ENCODE results near the gene MTG2.

The MTG2 gene

DNA sequence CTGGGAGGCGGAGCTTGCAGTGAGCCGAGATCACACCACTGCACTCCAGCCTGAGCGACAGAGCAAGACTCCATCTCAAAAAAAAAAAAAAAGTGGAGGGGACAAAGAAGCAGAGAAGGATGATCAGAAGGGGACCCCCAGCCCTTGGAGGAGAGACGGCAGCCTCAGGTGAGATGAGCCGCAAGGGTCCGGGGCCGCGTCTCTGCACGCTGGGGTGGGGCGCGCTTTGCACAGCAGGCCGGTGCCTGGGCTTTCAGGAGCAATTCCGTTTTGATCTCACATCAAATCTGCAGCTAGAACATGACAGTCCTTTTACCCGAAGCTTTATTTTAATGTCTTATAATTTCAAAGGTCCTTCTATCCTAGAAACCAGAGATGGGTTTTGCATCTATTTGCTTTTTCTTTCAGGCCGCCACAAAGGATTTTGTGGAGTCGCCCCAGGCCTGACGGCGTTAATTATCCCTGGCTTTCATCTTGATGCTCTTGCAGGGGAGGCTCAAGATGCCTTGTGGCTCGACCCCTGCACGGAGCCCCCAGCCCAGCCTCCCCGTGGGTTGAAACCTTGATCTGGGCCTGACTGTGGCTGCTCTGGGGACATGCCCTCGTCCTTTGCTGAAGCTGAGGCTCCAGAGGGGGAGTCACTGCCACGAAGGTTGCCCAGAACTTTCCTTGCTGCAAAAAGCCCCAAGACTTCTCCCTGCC lies 20.0 kb downstream of the MTG2 start:
- no peak overlapping the region for H3K9ac ChIP-seq (ENCODE audit: low read length)
- no peak for DNase-seq (ENCODE audit: low read depth)
- peaks cover 19% of the 10 kb centered on the region for H3K4me1 ChIP-seq (ENCODE audit: control insufficient read depth, insufficient read depth, low read length)
- no peaks in the 10 kb centered on the region for H3K27me3 ChIP-seq (replicated peaks; ENCODE audit: control insufficient read depth, insufficient read depth, low read length)
- H3K36me3 ChIP-seq (ENCODE audit: control insufficient read depth, insufficient read depth, low read length, severe bottlenecking), result peaks cover 42% of the 10 kb centered on the region
- no peaks in the 10 kb centered on the region for H3K9me3 ChIP-seq (ENCODE audit: control insufficient read depth, low read length)
- no peak overlapping the region for H3K4me3 ChIP-seq (ENCODE audit: low read length)

DNA sequence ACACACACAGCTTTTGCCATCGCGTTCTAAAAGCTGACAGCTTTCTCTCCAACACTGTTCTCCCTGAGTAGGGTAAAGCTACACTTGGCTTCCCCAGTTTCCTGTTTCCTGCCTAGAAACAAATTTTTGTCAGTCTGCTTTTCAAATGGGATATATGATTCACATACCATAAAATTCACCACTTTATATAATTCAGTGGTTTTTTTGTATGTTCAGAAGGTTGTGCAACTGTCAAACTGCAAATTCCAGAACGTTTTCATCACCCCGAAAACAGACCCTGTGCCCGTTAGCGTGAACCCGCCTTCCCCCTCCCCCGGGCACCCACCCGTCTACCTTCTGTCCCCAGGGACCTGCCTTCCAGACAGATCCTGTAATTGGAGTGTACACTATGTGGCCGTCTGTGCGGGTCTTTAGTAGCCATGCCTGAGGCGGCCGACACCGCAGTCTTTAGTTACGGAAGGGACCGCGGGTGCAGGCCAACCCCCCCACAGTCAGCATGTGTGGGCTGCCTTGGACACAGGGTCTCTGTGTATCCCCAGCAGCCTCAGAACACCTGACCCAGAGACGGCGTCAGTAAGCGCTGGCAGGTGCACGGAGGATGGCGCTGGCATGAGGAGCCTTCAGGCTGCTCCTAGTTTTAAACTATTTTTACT lies 20.7 kb downstream of the MTG2 start:
- no peak overlapping the region for H3K9ac ChIP-seq (ENCODE audit: low read length)
- H3K4me1 ChIP-seq (ENCODE audit: control insufficient read depth, insufficient read depth, low read length), result peaks cover 22% of the 10 kb centered on the region
- no peaks in the 10 kb centered on the region for H3K27me3 ChIP-seq (replicated peaks; ENCODE audit: control insufficient read depth, insufficient read depth, low read length)
- H3K36me3 ChIP-seq (ENCODE audit: control insufficient read depth, insufficient read depth, low read length, severe bottlenecking), result peaks cover 35% of the 10 kb centered on the region
- H3K4me3 ChIP-seq (ENCODE audit: low read length), result no peak overlapping the region
- DNase-seq (ENCODE audit: low read depth), result peak; percentile 5
- no peaks in the 10 kb centered on the region for H3K9me3 ChIP-seq (ENCODE audit: control insufficient read depth, low read length)

DNA sequence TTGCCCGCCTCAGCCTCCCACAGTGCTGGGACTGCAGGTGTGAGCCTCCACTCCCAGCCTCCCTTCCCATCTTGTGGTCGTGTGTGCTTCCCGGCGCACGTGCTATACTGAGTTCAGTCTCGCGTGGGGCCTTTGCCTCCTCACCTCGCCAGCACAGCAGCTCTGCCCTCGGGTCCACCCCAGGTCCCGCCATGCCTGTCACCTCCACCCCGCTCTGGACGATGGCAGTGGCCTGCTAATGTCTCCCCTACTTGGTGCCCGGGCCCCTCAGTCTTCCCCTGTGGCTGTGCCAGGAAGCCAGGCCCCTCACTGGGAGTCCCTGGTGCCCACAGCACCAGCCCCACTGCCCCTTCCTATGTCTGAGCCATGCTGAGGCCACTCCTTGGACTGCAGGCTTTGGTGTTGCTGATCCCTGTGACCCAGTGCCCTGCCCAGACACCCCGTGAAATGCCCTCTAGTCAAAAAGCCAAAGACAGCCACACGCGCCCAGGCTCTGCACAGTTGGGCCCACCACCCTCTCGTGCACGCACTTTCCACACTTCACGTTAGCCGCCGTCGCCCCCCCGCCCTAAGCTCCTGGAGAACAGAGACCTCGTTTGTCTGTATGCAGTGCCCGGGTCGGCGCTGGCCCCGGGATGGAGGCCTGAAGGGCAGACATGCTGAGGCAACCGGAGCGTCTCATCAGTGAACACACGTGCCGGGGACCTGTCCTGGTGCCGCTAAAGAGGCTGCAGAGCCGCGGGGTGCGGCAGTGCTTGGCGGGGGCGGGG lies 23.0 kb downstream of the MTG2 start:
- no peak for DNase-seq (ENCODE audit: low read depth)
- H3K4me1 ChIP-seq (ENCODE audit: control insufficient read depth, insufficient read depth, low read length), result peaks cover 22% of the 10 kb centered on the region

DNA sequence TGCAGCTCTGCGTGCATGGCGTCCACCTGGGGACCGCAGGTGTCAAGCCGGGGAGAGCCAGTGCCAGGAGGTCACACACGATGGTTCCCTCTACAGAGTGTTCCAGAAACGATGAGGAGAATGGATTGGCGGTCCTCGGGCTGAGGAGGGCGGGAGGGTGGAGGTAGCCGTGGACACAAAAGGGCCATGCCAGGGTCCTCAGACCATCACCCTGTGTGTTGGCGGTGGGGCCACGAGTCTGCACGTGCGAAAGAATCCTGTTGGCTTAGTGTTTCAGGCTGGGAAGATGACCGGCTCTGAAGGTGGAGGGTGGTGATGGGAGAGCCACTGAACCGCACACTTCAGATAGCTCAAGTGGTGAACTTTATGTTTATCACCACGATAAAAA lies 23.6 kb downstream of the MTG2 start:
- Histone ChIP-seq H3K9ac (ENCODE audit: low read length) (no peak overlapping the region), H3K4me1 (ENCODE audit: control insufficient read depth, insufficient read depth, low read length) (peaks cover 22% of the 10 kb centered on the region), H3K36me3 (ENCODE audit: control insufficient read depth, insufficient read depth, low read length, severe bottlenecking) (peaks cover 9% of the 10 kb centered on the region), H3K4me3 (ENCODE audit: low read length) (no peak overlapping the region), H3K27me3 (replicated peaks; ENCODE audit: control insufficient read depth, insufficient read depth, low read length) (peaks cover 27% of the 10 kb centered on the region), H3K9me3 (ENCODE audit: control insufficient read depth, low read length) (no peaks in the 10 kb centered on the region)
- DNase-seq (ENCODE audit: low read depth), result no peak

More for the DNA sequence above, 23.0 kb downstream of the MTG2 start:
- Histone ChIP-seq H3K9me3 (ENCODE audit: control insufficient read depth, low read length) (no peaks in the 10 kb centered on the region), H3K9ac (ENCODE audit: low read length) (no peak overlapping the region), H3K36me3 (ENCODE audit: control insufficient read depth, insufficient read depth, low read length, severe bottlenecking) (peaks cover 15% of the 10 kb centered on the region), H3K27me3 (replicated peaks; ENCODE audit: control insufficient read depth, insufficient read depth, low read length) (peaks cover 21% of the 10 kb centered on the region), H3K4me3 (ENCODE audit: low read length) (no peak overlapping the region)

DNA sequence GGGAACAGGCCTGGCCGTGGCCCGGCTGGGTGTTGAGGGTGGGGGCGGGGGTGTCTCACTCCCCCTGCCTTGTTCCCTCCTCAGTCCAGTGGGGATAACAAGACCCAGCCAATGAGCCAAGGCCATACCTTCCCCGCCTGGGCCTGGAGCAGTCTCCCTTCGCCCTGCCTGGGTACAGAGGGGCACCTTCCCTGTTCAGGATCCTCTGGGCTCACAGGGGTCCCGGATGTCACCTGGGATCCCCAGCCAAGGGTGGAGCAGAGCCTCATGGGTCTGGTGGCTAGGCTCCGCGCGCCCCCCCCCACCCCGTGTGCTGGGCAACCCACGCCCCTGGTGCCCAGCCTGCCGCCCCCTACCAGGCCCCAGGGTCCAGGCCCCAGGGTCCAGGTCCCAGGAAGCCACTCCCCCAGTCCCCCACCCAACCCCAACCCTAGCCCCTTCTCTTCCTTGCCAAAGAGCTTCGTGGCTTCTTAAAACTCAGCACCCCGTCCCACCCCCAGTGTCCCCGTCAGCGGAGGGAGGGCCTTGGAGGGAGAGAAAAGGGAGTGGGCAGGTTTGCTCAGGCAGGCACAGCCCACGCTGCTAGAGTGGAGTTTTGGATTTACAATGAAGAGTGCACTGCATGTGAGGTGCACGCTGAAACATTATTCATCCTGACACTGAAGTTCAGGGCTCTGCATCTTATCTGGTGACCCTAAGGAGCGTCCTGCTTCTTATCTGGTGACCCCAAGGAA lies 25.4 kb downstream of the MTG2 start:
- H3K36me3 ChIP-seq (ENCODE audit: control insufficient read depth, insufficient read depth, low read length, severe bottlenecking), result peaks cover under 1% of the 10 kb centered on the region
- peaks cover 39% of the 10 kb centered on the region for H3K27me3 ChIP-seq (replicated peaks; ENCODE audit: control insufficient read depth, insufficient read depth, low read length)
- no peak overlapping the region for H3K4me3 ChIP-seq (ENCODE audit: low read length)
- no peak overlapping the region for H3K9ac ChIP-seq (ENCODE audit: low read length)
- peaks cover 14% of the 10 kb centered on the region for H3K4me1 ChIP-seq (ENCODE audit: control insufficient read depth, insufficient read depth, low read length)
- no peaks in the 10 kb centered on the region for H3K9me3 ChIP-seq (ENCODE audit: control insufficient read depth, low read length)
- no peak for DNase-seq (ENCODE audit: low read depth)

DNA sequence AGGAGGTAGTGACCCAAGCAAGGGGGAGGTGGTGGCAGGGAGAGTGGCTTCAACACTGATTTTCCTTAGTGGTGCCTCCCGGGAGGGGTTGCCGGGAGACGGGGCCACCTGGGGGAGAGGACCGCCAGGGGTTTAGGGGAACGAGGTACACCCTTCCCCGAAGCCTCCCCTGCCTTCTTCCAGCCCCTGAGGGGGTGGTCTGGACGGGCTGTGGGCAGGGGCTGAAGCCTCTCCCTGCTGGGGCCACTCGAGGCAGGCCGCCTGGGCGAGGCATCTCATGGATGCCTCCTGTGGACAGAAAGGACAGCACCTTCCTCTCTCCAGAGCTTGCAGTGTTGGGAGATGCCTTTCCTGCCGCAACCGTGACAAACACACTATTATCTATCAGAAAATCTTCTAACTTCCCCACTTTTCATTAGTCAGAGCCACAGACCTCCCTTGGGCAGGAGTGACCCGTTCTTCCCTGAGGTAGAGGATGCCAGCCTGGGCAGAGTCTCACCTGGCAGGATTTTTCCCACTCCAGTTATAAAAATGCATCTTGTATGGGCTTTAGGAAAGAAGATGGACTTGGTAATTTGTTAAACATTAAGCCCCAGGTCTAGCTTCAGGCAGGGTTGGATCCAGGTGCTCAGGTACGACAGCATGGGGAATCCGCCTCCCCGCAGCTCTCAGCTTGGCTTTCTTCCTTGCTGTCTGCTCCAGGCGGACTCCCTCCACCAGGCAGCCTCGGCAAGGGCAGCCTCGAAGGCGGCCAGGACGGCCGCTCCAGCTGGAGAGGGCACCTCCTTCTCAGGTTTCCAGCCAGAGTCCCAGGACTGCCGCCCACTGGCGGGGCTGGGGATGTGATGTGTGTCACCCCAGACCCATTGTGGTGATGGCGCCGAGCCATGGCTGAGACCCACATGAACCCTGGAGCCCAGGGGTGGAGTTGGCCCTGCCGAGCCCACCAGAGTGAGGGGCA lies 26.2 kb downstream of the MTG2 start:
- Histone ChIP-seq H3K4me1 (ENCODE audit: control insufficient read depth, insufficient read depth, low read length) (peaks cover 12% of the 10 kb centered on the region), H3K27me3 (replicated peaks; ENCODE audit: control insufficient read depth, insufficient read depth, low read length) (peaks cover 43% of the 10 kb centered on the region), H3K9ac (ENCODE audit: low read length) (no peak overlapping the region), H3K36me3 (ENCODE audit: control insufficient read depth, insufficient read depth, low read length, severe bottlenecking) (no peaks in the 10 kb centered on the region), H3K4me3 (ENCODE audit: low read length) (no peak overlapping the region), H3K9me3 (ENCODE audit: control insufficient read depth, low read length) (no peaks in the 10 kb centered on the region)
- no peak for DNase-seq (ENCODE audit: low read depth)

DNA sequence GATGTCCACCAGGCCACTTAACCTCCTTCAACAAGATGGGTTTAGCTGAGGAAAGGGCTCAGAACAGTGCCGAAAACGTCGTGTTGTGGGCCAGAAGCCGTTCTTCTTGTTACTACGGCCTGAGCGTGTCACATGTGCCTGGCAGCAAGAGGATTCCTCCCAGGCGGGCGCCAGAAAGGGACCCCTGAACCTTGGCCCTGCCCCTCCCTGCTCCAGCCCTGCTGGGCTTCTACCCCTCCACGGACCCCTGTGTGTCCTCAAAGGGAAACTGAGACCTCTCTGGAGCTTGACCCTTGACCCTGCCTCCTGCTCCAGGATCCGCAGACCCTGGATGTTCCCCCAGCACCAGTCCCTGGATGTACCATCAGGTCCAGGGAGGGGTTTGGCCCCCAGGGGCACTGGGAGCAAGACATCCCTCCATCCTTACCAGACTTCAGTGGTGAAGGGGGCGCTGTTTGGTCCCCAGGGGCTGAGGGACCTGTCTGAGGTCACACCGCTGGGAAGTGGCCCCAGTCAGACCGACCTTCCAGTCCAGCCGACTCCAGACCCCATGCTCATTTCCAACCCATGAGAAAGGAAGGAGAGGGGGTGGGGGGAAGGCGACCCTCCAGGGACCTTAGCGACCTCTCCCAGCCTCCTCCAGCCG lies 27.1 kb downstream of the MTG2 start:
- H3K9me3 ChIP-seq (ENCODE audit: control insufficient read depth, low read length), result no peaks in the 10 kb centered on the region
- no peaks in the 10 kb centered on the region for H3K36me3 ChIP-seq (ENCODE audit: control insufficient read depth, insufficient read depth, low read length, severe bottlenecking)
- no peak overlapping the region for H3K9ac ChIP-seq (ENCODE audit: low read length)
- no peak for DNase-seq (ENCODE audit: low read depth)
- H3K4me3 ChIP-seq (ENCODE audit: low read length), result no peak overlapping the region
- peaks cover 12% of the 10 kb centered on the region for H3K4me1 ChIP-seq (ENCODE audit: control insufficient read depth, insufficient read depth, low read length)
- peaks cover 52% of the 10 kb centered on the region for H3K27me3 ChIP-seq (replicated peaks; ENCODE audit: control insufficient read depth, insufficient read depth, low read length)

DNA sequence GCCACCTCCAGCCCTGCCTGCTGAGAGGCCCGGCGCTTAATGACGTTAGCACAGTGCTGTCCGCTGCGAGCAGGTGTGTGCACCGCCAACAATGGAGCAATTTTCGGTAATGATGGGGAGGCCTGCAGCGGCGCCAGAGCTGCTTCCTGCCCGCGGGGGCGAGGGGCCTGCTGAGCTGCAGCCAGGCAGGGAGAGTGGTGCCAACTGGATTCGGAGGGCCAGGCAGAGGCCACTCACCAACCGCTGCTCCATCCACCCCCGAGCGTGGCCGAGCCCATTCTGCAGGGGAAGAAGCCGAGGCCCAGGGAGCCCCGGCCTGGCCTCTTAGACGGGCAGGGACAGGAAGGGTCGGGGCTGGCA lies 27.6 kb downstream of the MTG2 start:
- Histone ChIP-seq H3K9me3 (ENCODE audit: control insufficient read depth, low read length) (no peaks in the 10 kb centered on the region), H3K4me1 (ENCODE audit: control insufficient read depth, insufficient read depth, low read length) (peaks cover 12% of the 10 kb centered on the region), H3K36me3 (ENCODE audit: control insufficient read depth, insufficient read depth, low read length, severe bottlenecking) (no peaks in the 10 kb centered on the region), H3K27me3 (replicated peaks; ENCODE audit: control insufficient read depth, insufficient read depth, low read length) (peaks cover 57% of the 10 kb centered on the region), H3K9ac (ENCODE audit: low read length) (no peak overlapping the region), H3K4me3 (ENCODE audit: low read length) (no peak overlapping the region)
- DNase-seq (ENCODE audit: low read depth), result no peak

DNA sequence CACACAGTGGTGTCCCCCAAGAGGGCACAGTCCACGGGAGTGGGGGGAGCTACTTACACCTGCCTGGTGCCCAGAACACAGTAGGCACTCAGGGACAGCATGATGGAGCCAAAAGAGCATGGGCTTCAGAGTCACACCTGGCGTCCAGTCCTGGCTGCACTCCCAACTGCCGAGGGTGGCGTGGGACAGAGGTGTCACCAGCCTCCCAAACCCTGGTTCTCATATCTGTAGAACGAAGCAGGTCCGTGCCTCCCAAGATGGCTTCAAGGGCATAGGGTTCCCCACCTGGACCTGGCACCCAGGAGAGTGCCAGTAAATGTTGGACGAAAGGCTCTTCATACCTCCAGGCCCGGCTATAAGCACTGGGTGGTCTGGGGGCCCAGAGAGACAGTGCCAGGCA lies 28.4 kb downstream of the MTG2 start:
- DNase-seq (ENCODE audit: low read depth), result no peak
- no peak overlapping the region for H3K9ac ChIP-seq (ENCODE audit: low read length)
- H3K36me3 ChIP-seq (ENCODE audit: control insufficient read depth, insufficient read depth, low read length, severe bottlenecking), result no peaks in the 10 kb centered on the region
- peaks cover 62% of the 10 kb centered on the region for H3K27me3 ChIP-seq (replicated peaks; ENCODE audit: control insufficient read depth, insufficient read depth, low read length)
- H3K4me1 ChIP-seq (ENCODE audit: control insufficient read depth, insufficient read depth, low read length), result peaks cover 12% of the 10 kb centered on the region
- no peaks in the 10 kb centered on the region for H3K9me3 ChIP-seq (ENCODE audit: control insufficient read depth, low read length)
- H3K4me3 ChIP-seq (ENCODE audit: low read length), result no peak overlapping the region

DNA sequence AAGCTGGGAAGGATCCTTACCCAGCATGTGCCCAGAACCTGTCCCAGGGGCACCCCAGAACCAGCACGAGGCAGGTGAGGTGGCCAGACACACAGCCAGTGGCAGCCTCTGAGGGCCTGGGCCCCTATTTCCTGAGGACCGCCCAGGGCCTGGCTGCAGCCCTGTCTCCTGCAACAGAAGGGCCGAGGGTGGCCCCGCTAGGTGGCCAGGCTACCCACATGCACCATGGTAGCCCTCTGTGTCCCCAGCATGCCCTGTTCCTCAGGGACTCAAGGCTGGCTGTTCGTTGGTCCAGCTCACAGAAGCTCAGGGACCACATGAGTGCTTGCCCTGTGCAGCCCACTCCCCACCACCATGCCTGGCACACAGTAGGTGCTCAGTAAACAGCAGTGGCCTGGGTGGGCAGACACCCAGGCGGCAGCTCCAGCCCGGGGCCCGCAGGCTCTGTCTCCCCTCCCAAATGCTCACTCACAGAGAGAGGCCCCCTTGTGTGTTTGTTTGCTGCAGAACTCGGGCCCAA lies 29.0 kb downstream of the MTG2 start:
- H3K9me3 ChIP-seq (ENCODE audit: control insufficient read depth, low read length), result no peaks in the 10 kb centered on the region
- H3K36me3 ChIP-seq (ENCODE audit: control insufficient read depth, insufficient read depth, low read length, severe bottlenecking), result no peaks in the 10 kb centered on the region
- H3K9ac ChIP-seq (ENCODE audit: low read length), result no peak overlapping the region
- peaks cover 66% of the 10 kb centered on the region for H3K27me3 ChIP-seq (replicated peaks; ENCODE audit: control insufficient read depth, insufficient read depth, low read length)
- H3K4me3 ChIP-seq (ENCODE audit: low read length), result no peak overlapping the region
- H3K4me1 ChIP-seq (ENCODE audit: control insufficient read depth, insufficient read depth, low read length), result peaks cover 12% of the 10 kb centered on the region
- no peak for DNase-seq (ENCODE audit: low read depth)

Data from adipocyte (in vitro differentiated cells).